ENCODE results near the gene CBX4.
A peak's percentile ranks its signal among the peaks of the same experiment; 100 is the strongest.

The CBX4 gene

GRCh38 chr17:79814974-79815835 is 24.0 kb downstream of the CBX4 start:
- Histone ChIP-seq H3K4me3 (ENCODE audit: low read depth, low read length) (no peak overlapping the region), H3K27ac (ENCODE audit: extremely low read depth, low read depth, low read length) (no peak overlapping the region)

More at GRCh38 chr17:79814974-79815835, 24.0 kb downstream of the CBX4 start:
- ChIA-PET POLR2A (interaction anchor here (0.9 to 5.4 kb wide), 3 partner anchors 17 to 25 kb away, joined by 3 to 61 read pairs (median 13); partner anchors contain the start of genes CBX4 and CBX8), CTCF (no interaction called here)
- TF ChIP-seq HIC1 (tag by site-specific recombination; IDR thresholded peaks at IDR 0.05) (0 out of 2 replicates have a peak, but pooled peaks have one; percentile 39), ZNF266 (tag by site-specific recombination; IDR thresholded peaks at IDR 0.05; ENCODE audit: low read depth) (no peak), PRDM2 (tag by site-specific recombination; IDR thresholded peaks at IDR 0.05; ENCODE audit: borderline replicate concordance) (no peak), ZNF133 (tag by site-specific recombination; IDR thresholded peaks at IDR 0.05) (no peak), ZNF138 (tag by site-specific recombination; IDR thresholded peaks at IDR 0.05; ENCODE audit: borderline replicate concordance) (no peak), ZNF792 (tag by site-specific recombination; IDR thresholded peaks at IDR 0.05) (no peak), ZNF175 (tag by site-specific recombination; IDR thresholded peaks at IDR 0.05) (no peak)
- no peaks in the 10 kb centered on the region for H3K9me3 ChIP-seq (ENCODE audit: control insufficient read depth, insufficient read depth, low read depth, low read length)
- H3K36me3 ChIP-seq (ENCODE audit: control insufficient read depth in 2 of 2, insufficient read depth in 1 of 2, low read length in 2 of 2): no peaks in the 10 kb centered on the region
- peaks cover 17% of the 10 kb centered on the region for H3K4me1 ChIP-seq (ENCODE audit: control insufficient read depth, insufficient read depth, low read length)
